HL-60/S4 treated with phorbol 12-myristate 13-acetate at 8.2 ng/mL for 4 days and 3 days (cell line): ENCODE measurements around the gene EXD1.
"Not testable (repeated sequence)": the region's sequence is repeated elsewhere in the genome, so short reads cannot be mapped to it uniquely, and the experiment has no call there.

Source experiments
- in situ Hi-C: fragments of 300-500 bp; cut with MboI; formaldehyde crosslinking; loops from 2 replicates; pipeline ENCODE4 v1.15.0; 2022; ENCODE audit warnings: low sequenced_read_pairs

The EXD1 gene

DNA sequence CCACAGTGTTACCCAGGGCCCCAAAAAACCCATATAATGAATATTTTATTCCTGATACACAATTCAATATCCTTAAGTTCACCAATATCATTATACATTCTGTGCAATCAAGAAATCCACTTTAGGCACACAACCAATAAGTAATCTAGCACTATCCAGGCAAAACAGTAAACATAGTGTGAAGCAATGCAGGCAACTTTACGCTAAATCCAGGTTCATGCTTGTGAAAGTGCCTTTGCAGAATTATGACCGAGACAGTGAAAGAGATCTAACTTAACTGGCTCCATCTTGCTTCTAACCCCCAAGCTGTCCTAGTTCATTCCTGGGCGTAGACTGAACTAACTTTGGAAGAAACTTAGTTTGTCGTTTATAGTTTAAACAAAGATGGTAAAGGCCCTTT is 80.3 kb downstream of the EXD1 start:
- in situ Hi-C loops = no loop called here

DNA sequence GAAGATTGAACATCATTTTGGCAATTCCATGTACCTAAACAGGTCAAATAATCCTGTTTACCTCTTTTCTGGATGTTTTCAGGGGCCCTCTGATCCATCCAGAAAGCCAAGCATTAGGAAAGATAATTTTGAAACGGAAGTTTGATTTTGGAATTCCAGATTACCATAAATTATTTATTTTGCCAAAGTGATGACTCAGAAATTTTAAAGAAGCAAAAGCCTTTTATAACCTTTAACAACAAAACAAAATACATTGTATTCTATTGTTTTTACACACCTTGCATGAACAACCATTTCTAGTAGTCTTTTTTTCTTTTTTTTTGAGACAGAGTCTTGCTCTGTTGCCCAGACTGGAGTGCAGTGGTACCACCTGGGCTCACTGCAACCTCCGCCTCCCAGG is 82.5 kb downstream of the EXD1 start:
- in situ Hi-C loops = no loop called here

DNA sequence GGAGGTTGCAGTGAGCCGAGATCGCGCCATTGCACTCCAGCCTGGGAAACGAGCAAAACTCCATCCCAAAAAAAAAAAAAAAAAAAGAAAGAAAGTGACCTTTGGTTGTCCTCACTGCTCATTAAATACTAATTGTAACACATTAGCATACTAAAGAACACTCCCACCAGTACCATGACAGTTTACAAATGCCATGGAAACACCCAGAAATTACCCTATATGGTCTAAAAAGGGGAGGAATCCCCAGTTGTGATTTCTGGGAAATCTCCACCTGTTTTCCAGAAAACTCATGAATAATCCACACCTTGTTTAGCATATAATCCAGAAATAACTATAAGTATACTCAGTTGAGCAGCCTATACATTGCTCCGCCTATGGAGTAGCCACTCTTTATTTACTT is 90.9 kb downstream of the EXD1 start:
- in situ Hi-C loops = no loop called here

DNA sequence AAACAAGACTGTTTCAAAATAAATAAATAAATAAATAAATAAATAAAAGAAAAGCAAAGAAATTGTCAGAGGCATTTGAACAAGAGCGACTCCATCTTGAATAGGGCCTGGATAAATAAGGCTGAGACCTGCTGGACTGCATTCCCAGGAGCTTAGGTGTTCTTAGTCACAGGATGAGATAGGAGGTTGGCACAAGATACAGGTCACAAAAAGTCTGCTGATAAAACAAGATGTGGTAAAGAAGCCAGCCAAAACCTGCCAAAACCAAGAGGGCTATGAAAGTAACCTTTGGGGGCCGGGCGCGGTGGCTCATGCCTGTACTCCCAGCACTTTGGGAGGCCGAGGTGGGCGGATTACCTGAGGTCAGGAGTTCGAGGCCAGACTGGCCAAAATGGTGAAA is 91.4 kb downstream of the EXD1 start:
- in situ Hi-C loops = not testable (repeated sequence)

DNA sequence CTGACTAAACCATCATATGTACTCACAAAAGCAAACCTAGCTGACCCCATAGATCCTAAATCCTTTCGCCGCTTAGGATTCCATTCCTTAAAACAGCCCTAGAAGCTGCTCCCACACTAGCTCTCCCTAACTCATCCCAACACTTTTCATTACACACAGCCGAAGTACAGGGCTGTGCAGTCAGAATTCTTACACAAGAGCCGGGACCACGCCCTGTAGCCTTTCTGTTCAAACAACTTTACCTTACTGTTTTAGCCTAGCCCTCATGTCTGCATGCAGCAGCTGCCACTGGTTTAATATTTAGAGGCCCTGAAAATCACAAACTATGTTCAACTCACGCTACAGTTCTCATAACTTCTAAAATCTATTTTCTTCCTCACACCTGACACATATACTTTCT is 95.0 kb downstream of the EXD1 start:
- in situ Hi-C loops = not testable (repeated sequence)

DNA sequence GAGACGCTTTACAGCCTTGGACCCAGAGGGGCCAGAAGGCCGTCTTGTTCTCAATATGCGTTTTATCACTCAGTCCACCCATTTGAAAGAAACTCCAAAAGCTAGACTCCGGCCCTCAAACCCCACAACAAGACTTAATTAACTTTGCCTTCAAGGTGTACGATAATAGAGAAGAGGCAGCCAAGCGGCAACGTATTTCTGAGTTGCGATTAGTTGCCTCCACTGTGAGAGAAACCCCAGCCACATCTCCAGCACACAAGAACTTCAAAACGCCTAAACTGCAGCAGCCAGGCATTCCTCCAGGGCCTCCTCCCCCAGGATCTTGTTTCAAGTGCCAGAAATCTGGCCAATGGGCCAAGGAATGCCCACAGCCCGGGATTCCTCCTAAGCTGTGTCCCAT is 97.1 kb downstream of the EXD1 start:
- in situ Hi-C loops = no loop called here
